Measurements from ENCODE around the gene SULT1B1.

SULT1B1 gene

DNA sequence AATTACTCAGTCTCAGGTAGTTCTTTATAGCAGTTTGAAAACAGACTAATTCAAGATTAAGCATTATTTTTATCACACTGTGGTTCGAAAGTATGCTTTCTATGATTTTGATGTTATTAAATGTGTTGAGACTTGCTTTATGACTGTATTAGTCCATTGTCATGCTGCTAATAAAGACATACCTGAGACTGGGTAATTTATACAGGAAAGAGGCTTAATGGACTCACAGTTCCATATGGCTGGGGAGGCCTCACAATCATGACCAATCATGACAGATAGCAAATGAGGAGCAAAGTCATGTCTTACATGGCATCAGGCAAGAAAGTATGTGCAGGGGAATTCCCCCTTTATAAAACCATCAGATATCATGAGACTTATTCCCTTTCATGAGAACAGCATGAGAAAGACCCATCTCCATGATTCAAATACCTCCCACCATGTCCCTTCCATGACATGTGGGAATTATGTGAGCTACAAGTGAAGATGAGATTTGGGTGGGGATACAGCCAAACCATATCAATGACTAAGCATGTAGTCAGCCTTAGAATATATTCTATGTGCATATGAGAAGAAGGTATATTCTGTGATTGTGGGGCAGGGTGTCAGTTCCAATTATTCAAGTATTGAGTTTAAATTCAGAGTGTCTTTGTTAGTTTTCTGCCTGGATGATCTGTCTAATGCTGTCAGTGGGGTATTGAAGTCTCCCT lies 62.7 kb downstream of the SULT1B1 start:
- no peak for DNase-seq (ENCODE audit: low read depth in 2 of 2)

DNA sequence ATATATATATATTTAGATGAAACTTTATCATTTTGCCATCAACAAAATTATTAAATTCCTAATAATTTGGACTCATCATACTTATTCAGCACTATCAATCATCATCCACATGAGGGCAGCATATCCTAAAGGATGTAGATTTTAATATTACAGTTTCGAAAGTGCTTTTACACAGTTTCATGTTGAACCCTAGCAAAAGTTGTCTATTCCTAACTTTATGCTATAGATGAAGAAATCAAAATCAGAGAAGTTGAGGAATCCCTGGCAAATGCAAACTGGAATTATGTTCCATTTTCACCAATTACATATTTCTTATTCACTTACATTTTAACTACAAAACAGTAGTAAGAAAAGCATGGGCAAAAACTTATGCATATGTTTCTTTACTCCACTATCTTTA lies 70.8 kb downstream of the SULT1B1 start:
- DNase-seq (ENCODE audit: low read depth in 2 of 2): no peak

DNA sequence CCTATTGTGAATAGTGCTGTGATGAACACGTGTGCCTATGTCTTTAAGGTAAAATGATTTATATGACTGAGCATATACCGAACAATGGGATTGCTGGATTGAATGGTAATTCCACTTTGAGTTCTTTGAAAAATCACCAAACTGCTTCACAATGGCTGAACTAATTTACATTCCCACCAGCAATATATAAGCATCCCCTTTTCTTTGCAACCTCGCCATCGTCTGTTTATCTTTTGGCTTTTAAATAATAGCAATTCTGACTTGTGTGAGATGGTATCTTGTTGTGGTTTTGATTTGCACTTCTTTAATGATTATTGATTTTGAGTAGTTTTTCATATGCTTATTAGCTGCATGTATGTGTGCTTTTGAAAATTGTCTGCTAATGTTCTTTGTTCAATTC lies 75.6 kb downstream of the SULT1B1 start:
- DNase-seq (ENCODE audit: low read depth in 2 of 2): no peak
